DMS153 (cell line): ENCODE measurements around the gene ATG7.
"Not testable (repeated sequence)": the region's sequence is repeated elsewhere in the genome, so short reads cannot be mapped to it uniquely, and the experiment has no call there.

ENCODE experiments used
- DNase-seq: peaks from one replicate; lab custom pipeline; 2025; lab: John Stamatoyannopoulos, UW

The ATG7 gene

DNA sequence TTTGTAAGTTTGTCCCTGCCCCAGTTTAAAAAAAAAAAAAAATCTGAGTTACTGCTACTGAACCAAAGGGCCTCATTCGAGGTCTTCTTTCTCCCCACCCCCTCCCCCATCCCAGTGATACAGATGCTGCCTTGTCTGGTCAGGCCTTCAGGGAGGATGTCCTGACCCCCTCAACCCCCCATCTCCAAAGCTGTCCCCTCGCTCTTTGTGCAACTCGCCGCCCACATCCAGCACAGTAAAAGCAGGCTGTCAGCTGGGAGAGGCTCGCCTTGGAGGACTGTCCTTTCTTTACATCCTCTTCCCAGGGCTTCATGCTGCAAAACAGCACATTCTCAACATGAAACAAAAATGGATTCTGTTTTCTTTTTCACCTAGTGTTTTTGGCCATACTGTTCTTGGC, 238.2 kb downstream of the ATG7 start:
- DNase-seq = no peak

DNA sequence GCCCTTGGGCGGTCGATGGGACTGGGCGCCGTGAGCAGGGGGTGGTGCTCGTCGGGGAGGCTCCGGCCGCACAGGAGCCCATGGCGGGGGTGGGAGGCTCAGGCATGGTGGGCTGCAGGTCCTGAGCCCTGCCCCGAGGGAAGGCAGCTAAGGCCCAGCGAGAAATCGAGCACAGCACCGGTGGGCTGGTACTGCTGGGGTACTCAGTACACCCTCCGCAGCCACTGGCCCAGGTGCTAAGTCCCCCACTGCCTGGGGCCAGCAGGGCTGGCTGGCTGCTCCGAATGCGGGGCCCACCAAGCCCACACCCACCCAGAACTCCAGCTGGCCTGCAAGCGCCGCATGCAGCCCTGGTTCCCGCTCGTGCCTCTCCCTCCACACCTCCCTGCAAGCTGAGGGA, 239.4 kb downstream of the ATG7 start:
- not testable (repeated sequence) for DNase-seq

- not testable (repeated sequence) for DNase-seq
Observed at GRCh38 chr3:11513125-11513816, 241.1 kb downstream of the ATG7 start.

GRCh38 chr3:11513817-11514135, 241.6 kb downstream of the ATG7 start:
- DNase-seq = no peak

DNA sequence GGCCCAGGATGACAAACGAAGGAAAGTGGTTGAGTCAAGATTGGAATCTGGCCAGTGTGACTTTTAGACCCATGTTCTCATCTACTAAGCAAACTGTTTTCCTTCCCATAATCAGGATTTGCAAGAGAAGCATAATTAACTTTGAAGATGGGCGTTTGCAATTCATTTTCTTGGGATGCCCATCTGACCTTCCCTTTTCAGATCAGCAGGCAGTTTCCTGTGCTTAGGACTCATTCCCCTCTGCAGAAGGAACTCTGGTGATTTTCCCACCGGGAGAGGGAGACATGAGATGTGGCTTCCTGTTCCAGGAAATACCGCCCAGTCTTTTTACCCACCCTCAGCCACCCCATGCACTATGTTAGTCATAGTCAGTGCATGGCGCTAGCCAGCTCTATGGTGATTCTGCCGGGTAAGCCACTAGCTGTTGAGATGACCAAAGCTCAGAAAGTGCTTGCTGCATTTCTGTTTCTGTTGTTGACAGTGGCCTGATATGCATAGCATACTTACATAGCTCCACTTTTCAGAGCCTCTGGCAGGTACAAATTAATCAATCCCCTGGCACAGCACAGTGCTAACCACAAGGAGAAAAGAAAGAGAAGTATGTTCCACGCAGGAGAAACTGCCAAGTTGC, 242.1 kb downstream of the ATG7 start:
- DNase-seq = peak; percentile 34

DNA sequence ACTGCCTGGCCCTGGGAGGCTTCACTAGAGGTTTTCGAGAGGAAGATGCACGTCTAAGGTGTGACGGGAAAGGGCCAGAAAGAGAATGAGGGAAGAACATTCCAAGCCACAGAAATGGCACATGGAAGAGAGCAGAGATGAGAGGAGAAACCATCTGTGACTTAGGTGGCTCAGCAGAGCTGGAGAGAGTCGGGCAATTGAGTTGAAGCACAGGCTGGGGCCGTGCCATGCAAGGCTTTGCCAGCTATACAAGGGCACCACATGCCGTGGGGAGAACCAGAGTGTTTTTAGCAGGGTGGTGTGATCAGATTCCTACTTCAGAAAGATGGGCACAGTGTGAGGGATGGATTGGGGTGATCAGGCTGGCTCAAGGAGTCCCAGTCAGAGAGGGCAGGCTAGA, 245.4 kb downstream of the ATG7 start:
- DNase-seq = no peak

DNA sequence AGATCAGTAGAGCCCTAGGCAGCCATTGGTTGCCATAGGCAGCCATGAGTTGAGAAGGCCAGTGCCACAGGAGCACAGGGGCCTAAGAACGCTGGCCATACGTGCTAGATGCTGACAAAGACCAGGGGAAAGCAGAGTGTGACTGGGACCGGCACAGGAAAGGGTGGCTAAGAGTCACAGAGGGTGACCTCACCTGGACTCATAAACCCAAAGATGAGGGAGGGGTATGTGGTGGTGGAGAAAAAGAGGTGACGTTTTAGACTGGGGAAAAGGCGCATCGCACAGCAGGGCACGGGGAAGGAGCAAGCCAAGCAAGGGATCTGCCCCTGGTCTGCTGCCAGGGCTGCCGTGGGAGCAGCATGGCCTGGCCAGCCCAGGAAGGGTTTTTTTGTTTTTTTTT, 249.0 kb downstream of the ATG7 start:
- DNase-seq = no peak

DNA sequence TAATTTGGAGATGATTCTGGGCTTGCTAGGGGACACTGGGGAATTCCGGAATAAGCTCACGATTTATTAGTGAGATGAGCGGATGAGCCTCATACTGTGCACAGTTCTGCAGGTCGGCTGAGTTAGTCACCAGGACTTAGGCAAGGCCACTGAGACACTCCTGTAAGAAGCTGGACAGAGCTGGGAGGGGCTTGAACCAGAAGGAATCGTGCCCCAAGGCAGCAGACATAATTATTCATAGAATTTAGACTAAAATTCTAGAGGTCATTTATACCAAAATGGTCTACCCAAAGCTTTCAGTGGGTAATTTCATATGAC, 250.2 kb downstream of the ATG7 start:
- no peak for DNase-seq

DNA sequence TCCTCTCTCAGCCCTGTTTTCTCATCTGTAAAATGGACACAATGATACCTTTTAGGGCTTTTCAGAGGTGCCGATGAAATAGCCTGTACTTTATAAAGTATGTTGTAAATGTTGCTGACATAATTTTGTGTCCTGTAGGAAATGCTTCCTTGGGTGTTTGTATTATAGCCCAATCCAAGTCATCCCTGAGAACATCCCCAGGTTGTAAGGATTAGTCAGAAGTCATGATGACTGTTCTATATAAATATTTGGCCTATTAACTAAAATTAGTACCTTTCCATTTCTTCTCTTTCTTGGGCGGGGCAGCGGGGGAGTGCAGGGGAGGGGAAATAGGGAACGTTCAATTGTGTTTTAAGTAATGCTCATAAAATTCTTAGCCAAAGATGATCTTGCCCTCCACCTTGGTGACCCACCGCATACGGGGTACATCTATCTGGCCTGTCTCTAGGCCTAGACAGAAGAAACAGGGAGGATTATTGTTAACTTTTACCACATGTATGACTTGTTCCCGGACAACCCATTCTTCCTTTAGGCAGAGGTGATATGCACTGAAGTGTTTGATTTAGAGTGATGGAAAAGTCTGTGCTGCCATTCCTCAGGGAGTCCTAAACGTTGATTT, 250.9 kb downstream of the ATG7 start:
- no peak for DNase-seq

- peak; percentile 14 for DNase-seq
Observed at GRCh38 chr3:11523572-11524101, 251.4 kb downstream of the ATG7 start.

GRCh38 chr3:11526121-11526520, 253.9 kb downstream of the ATG7 start:
- DNase-seq = not testable (repeated sequence)

GRCh38 chr3:11529281-11529680, 257.1 kb downstream of the ATG7 start:
- DNase-seq = no peak

DNA sequence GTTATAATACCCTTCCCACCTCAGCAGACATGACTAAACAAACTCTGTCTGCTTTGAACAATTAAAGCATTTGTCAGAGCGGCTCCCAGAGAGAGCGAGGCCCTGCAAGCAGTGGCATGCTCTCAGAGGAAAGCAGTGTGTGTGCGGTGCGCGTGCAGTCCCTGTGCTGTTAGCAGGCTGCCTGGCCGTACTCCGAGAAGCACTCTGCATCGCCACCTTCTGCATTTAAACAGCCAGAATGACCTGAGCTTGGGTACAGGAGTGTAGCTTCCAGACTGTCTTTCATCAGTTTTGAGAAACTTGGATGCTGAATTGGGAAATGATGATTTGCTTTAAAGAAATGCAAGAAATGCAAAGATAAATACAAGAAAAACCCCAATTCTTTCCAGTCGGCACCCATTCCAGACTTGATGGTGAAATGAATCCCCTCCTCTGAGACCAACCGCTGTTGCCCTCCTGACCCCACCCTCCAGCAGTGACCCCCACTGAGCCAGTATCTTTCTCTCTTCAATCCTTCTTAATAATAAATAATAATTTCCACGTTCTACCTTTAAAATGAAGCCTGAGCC, 258.0 kb downstream of the ATG7 start:
- DNase-seq = peak; percentile 57

GRCh38 chr3:11532931-11533391, 260.8 kb downstream of the ATG7 start:
- no peak for DNase-seq

DNA sequence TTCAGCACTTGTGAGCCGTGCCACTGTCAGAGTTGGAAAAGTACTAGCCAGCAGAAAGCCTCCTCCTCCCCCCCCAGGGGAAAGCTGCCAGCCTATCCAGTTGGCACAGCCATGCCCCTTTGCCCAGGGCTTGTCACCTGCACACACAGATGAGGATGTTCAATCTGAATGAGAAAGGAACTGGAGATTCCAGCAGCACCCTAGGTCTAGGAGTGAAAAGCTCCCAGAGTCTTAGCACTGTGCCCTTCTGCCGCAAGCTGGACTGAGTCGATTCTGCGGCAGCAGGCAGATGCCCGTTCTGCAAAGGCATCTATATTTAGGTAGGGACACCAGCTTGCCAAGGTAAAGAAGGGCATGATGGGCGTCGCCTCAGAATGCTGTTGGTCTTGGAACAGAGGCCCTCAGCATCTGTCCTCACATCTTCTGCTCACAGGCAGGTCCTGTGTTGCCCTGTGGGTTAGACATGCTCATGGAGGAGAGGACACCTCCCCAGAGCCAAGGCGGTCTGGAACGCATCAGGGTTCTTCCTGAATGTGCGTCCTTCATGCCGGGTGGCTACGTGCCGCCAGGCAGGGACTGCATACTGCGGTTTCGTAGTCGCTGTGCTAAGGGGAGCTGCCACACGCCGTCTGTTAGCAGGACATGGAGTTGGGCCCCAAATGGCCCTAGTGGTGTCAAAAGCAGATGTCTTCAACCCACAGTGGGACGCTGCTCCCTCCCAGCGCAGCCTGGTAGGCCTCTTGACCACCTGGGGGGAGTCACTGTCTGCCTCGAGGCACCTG, 262.0 kb downstream of the ATG7 start:
- no peak for DNase-seq

GRCh38 chr3:11534793-11535101, 262.6 kb downstream of the ATG7 start:
- no peak for DNase-seq

DNA sequence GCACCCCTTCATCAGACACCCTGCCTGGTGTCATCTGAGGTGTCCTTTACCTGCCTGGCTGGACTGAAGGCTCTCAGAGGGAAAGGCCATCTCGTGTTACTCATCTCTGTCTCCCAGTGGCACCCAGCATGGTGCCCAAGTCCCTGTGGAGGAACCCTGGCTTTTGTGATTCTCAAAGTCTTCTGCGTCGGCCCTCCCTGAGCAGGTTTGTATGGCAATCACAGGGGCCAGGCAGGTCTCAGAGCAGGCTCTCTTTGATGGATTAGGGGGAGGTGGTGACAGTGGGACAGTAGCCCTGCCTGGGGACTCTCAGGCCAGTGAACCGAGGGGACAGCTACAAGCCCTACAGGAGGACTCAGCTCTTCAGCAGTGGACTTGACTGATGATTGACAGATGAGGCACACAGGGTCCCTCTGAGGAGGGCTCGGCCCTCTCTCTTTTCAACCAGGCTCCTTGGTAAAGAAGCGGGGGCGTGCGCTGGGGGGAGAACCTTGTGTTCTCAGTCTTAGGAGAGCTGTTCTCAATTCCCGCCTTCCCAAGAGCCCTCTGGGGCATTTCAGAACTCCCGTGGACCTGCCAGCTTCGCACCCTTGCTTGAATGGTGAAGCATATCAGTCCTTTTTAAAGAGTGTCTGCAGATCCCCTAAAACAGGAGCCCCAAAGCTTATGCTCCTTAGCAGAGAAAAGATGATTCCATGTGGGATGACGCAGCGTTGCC, 263.2 kb downstream of the ATG7 start:
- DNase-seq = no peak

DNA sequence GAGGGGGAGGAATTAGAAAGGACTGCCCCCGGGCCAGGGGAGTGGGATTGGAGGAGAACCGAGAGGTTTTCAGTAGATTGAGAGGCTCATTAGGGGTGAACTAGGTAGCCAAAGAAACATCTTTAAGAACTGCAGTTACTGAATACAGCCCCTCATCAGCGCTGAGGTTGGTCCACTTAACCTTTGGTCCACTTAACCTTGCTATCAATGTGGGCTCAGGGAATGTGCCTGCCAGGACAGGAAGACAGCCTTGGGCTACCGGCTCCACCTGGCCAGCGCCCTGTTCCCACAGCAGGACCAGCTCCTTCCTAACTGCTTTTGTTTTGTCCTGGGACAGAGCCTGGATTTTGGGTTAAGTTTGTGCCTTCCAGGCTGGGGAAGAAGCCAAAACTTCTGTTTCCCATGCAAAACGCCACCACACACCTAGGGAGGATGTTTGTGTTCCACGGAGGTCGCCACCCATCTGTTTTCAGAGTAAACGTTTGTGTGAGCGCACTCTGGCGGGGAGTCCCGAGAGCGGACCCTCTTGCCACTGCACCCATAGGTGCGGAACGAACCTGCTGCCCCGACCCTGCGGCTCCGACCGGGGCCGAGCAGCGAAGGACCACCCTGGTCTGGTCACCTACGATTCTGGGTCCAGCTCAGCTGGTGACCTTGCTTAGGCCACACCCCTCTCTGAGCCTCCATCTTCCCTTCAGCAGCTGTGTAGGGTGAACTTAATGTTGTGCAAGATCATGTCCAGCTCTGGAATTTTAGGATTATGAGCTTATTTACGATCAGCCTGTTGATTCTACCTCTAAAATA, 264.1 kb downstream of the ATG7 start:
- DNase-seq = no peak

GRCh38 chr3:11536936-11537612, 264.9 kb downstream of the ATG7 start:
- DNase-seq = no peak

DNA sequence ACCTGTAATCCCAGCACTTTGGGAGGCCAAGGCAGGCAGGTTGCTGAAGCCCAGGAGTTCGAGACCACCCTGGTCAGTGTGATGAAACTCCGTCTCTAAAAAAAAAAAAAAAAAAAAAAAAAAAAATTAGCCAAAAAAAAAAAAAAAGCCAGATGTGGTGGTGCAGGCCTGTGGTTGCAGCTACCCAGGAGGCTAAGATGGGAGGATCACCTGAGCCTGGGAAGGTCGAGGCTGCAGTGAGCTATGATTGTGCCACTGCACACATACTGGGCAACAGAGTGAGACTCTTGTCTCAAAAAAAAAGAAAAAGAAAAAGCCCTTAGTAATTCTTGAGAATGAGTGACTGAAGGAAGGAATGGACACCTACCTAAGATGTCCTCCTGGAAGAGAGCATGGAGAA, 266.4 kb downstream of the ATG7 start:
- DNase-seq = no peak
